Upper lobe of left lung (tissue), 6 donors: Measurements from ENCODE around the gene ADAP1. TPM values are rescaled to one million over a fixed set of nuclear protein-coding genes. Genes with fewer than 3 reads are reported as not detected.

Experiments
- ATAC-seq, 2 donors: fragments of 200-7000 bp; cut with Tn5 transposase; one replicate each; pipeline ENCODE4 v1.9.1; 2022; ENCODE audit warnings: mild to moderate bottlenecking in 2 of 2, moderate library complexity in 2 of 2; ENCODE audit not compliant: low FRiP score in 2 of 2
- DNase-seq, 2 donors: peaks; one replicate each; pipeline ENCODE4 v3.0.0-alpha.2; 2019 to 2020
- H3K27ac ChIP-seq, 4 donors: fragments of 200-600 bp; sonication (generic); one replicate each; pipeline ENCODE4 v1.5.1; 2016 to 2019
- H3K27me3 ChIP-seq, 4 donors: fragments of 200-600 bp; sonication (generic); one replicate each; pipeline ENCODE4 v1.5.1; 2017 to 2019
- H3K36me3 ChIP-seq, 4 donors: fragments of 200-600 bp; sonication (generic); one replicate each; pipeline ENCODE4 v1.5.1; 2016 to 2019
- H3K4me1 ChIP-seq, 4 donors: fragments of 200-600 bp; sonication (generic); one replicate each; pipeline ENCODE4 v1.5.1; 2018 to 2019
- H3K4me3 ChIP-seq, 4 donors: fragments of 200-600 bp; sonication (generic); one replicate each; pipeline ENCODE4 v1.5.1; 2017 to 2019; ENCODE audit warnings: mild to moderate bottlenecking in 2 of 4, moderate library complexity in 1 of 4
- H3K9me3 ChIP-seq, 4 donors: fragments of 200-600 bp; sonication (generic); one replicate each; pipeline ENCODE4 v1.5.1; 2018 to 2019
- EP300 ChIP-seq, 4 donors: sonication (generic); formaldehyde crosslinking; IDR thresholded peaks; one replicate each; pipeline ENCODE4 v1.5.1; 2017; ENCODE audit warnings: antibody characterized with exemption in 4 of 4, control low read depth in 2 of 4
- POLR2A ChIP-seq, 4 donors: fragments of 450-650 bp; IDR thresholded peaks; one replicate each; pipeline ENCODE4 v1.5.1; 2016 to 2017; ENCODE audit warnings: antibody characterized with exemption in 4 of 4, mild to moderate bottlenecking in 2 of 4
- POLR2AphosphoS5 ChIP-seq, 2 donors: sonication (generic); formaldehyde crosslinking; IDR thresholded peaks; one replicate each; pipeline ENCODE4 v1.5.1; 2017; ENCODE audit warnings: antibody characterized with exemption in 2 of 2
- WGBS, 2 donors: methylation state at CpG; one replicate each; pipeline ENCODE4 v1.1.5; 2017 to 2018; 5-methylcytosine and 5-hydroxymethylcytosine counted together
- total RNA-seq, 6 donors: library from RNA; depleted of rRNA in 4 of 6; stranded (reverse); fragments of >200 nt in 4 of 6; gene quantifications; one replicate each; pipeline versions ENCODE4 v1.1.0 to v1.2.1, GENCODE V29; 2016 to 2021
- TF ChIP-seq, protein P1 (sequence below), 6 experiments: fragments of 450-650 bp in 4 of 6; fragments of 200-600 bp in 2 of 6; sonication (generic) in 2 of 6; IDR thresholded peaks; one replicate each; pipeline ENCODE4 v1.5.1; 2016 to 2019; ENCODE audit warnings: antibody characterized with exemption in 6 of 6
- donor health status: DM: no; HTN: no; CAD: no; lungs with moderate emphysema.
- donor health status: DM: no; HTN: yes; CAD: no; lungs with severe emphysema.

ADAP1 gene
- total RNA-seq, 6 donors from 2014 or later, result 31.0 to 109 (median 37.5) TPM

DNA sequence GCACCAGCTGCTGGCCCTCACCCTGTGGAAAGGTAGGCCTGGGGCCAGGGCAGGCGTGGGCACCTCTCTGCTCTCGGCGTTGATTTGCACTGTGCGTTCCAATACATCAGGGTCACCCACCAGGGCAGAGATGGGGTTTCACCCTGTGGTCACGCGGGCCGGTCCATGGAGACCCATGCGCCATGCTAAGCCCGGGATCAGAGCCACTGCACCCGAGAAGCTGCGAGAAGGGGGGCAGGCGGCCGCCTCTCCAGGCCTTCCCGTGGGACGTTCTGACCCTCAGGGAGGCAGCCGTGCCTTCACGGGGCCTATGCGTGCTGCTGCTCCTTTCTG lies 67.0 kb downstream of the ADAP1 start:
- H3K36me3 ChIP-seq, result peaks cover 32 to 60% (median 53%) of the 10 kb centered on the region in 4 donors
- WGBS, 2 donors, result 87 to 98% methylated on average over 3 to 13 of the region's 18 CpGs

DNA sequence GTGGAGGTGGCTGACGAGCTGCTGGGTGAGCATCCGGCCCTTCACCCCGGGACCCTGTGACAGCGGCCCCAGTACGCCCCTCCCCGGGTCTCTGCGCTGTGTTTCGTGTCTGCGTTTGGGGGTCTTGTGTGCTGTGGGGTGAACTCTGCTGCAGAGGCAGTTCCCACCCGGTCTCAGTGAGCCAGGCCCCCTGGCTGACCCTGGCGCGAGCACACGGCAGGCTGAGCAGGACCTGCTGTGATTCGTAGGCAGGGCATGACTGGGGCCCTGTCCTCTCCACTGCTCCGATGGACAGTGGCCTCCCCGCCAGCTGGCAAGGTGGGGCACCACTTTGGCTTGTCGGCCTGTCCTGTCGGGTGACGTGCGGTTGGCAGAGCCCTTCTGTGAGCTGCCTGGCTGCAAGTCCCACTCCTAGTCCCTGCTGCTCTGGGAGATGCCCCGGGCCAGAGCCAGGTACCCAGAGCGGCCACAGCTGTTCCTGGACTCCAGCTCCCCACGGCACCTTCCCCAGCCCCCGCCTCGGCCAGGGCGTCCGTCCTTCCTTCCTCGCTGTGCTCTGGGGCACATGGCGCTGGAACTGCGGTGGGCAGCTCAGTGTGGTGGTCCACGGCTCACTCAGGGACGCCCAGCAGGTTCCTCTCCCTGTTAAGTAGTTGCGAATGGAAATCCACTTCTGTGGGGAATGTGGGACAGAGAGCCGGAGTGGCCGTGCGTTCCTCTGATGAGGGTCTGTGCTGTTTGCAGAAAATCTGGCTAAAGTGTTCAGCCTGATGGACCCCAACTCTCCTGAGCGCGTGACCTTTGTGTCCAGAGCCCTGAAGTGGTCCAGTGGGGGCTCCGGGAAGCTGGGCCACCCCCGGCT lies 67.6 kb downstream of the ADAP1 start:
- Histone ChIP-seq H3K9me3 (no peaks in the 10 kb centered on the region), H3K27ac (no peak overlapping the region), H3K4me1 (peaks cover 0 to 19% (median 5%) of the 10 kb centered on the region in 4 donors), H3K36me3 (peaks cover 26 to 54% (median 47%) of the 10 kb centered on the region in 4 donors), H3K27me3 (no peaks in the 10 kb centered on the region), H3K4me3 (no peak overlapping the region)
- TF ChIP-seq EP300 (IDR thresholded peaks at IDR 0.05), result no peak
- no peak for TF ChIP-seq POLR2A (IDR thresholded peaks at IDR 0.05)
- TF ChIP-seq, protein P1, sequence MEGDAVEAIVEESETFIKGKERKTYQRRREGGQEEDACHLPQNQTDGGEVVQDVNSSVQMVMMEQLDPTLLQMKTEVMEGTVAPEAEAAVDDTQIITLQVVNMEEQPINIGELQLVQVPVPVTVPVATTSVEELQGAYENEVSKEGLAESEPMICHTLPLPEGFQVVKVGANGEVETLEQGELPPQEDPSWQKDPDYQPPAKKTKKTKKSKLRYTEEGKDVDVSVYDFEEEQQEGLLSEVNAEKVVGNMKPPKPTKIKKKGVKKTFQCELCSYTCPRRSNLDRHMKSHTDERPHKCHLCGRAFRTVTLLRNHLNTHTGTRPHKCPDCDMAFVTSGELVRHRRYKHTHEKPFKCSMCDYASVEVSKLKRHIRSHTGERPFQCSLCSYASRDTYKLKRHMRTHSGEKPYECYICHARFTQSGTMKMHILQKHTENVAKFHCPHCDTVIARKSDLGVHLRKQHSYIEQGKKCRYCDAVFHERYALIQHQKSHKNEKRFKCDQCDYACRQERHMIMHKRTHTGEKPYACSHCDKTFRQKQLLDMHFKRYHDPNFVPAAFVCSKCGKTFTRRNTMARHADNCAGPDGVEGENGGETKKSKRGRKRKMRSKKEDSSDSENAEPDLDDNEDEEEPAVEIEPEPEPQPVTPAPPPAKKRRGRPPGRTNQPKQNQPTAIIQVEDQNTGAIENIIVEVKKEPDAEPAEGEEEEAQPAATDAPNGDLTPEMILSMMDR (IDR thresholded peaks at IDR 0.05), result no peak
- TF ChIP-seq POLR2AphosphoS5 (IDR thresholded peaks at IDR 0.05), result no peak
- DNase-seq (peak in 1 of 2 donors; percentile 66), ATAC-seq (no peak)
- 94 to 96% methylated on average over 35 to 40 of the region's 40 CpGs for WGBS, 2 donors

More for the DNA sequence above, 67.0 kb downstream of the ADAP1 start:
- Histone ChIP-seq H3K4me1 (peaks cover 0 to 17% (median 5%) of the 10 kb centered on the region in 4 donors), H3K27ac (no peak overlapping the region), H3K27me3 (no peaks in the 10 kb centered on the region), H3K9me3 (no peaks in the 10 kb centered on the region), H3K4me3 (no peak overlapping the region)
- no peak for TF ChIP-seq POLR2A (IDR thresholded peaks at IDR 0.05)
- TF ChIP-seq POLR2AphosphoS5 (IDR thresholded peaks at IDR 0.05), result no peak
- TF ChIP-seq EP300 (IDR thresholded peaks at IDR 0.05), result no peak
- TF ChIP-seq, protein P1 (IDR thresholded peaks at IDR 0.05), result no peak
- ATAC-seq, result peak in 1 of 2 donors; percentile 8
- DNase-seq, result peak in 1 of 2 donors; percentile 78

DNA sequence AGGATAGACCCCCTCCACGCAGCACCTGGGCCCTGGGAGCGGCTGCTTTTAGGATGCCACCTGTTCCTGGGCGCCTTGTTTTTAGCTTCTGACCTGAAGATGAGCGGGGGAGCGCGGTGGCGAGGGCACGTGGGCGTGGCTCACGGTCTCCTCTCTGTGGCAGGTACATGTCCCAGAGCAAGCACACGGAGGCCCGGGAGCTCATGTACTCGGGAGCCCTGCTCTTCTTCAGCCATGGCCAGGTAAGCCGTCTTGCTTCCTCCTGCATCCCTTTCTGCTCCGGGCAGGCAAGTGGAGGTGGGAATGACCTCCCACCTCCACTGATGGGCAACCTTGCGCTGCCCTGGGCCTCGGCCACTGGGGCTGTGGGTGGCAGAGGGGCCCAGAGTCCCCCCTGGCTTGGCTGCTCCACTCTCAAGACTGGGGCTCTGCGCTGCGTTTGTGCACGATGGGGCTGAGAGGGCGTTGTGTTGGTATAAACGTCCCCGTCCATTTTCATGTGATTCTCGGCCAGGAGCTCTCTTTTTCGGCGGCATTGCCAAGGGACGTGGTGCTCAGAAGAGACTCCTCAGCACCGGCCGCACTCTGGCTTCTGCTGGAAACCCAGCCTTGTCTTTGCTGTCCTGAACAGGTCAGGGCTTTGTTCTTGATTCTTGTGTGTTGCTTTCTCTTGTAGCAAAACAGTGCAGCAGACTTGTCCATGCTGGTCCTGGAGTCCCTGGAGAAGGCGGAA lies 68.4 kb downstream of the ADAP1 start:
- no peaks in the 10 kb centered on the region for H3K27me3 ChIP-seq
- no peak for ATAC-seq
- peak in 1 of 2 donors; percentile 73 for DNase-seq
- peaks cover 0 to 19% (median 5%) of the 10 kb centered on the region in 4 donors for H3K4me1 ChIP-seq
- peaks cover 18 to 46% (median 39%) of the 10 kb centered on the region in 4 donors for H3K36me3 ChIP-seq
- no peak overlapping the region for H3K4me3 ChIP-seq
- no peak overlapping the region for H3K27ac ChIP-seq
- 91 to 93% methylated on average over 24 to 30 of the region's 30 CpGs for WGBS, 2 donors
- TF ChIP-seq POLR2AphosphoS5 (IDR thresholded peaks at IDR 0.05) (no peak), EP300 (IDR thresholded peaks at IDR 0.05) (no peak), POLR2A (IDR thresholded peaks at IDR 0.05) (no peak)
- TF ChIP-seq, protein P1 (IDR thresholded peaks at IDR 0.05), result no peak
- H3K9me3 ChIP-seq, result no peaks in the 10 kb centered on the region

DNA sequence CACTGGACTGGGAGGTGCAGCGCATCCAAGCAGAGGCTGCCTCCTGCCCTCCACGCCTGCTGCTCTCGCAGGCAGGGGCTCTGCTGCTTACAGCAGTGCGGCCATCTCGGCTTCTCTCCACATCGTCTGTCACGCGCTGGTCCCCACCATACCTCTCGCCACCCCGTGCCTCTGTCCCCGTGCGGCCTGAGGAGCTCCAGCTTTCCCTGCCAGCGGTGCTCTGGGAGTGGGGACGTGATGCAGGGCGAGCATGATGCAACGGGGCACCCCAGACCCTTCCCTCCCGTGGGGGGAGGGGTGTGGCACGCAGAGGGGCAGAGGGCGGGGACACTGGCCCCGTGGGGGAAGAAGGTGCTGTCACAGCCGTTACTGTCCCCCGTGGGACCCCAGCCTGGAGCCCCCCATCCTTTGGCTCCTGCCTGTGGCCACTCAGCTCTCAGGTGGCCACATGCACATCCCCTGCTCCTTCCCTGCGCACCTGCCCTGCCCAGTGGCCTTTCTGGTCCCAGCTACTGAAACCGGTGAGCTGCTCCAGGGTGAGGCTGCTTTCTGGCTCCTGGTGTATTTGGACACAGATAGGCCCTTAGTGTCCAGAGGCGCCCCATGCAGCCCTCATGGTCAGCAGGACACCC lies 69.1 kb downstream of the ADAP1 start:
- no peaks in the 10 kb centered on the region for H3K9me3 ChIP-seq
- H3K36me3 ChIP-seq, result peaks cover 13 to 39% (median 33%) of the 10 kb centered on the region in 4 donors
- 88 to 90% methylated on average over 23 to 25 of the region's 25 CpGs for WGBS, 2 donors
- ATAC-seq, result no peak
- H3K4me3 ChIP-seq, result no peak overlapping the region
- peaks cover 0 to 19% (median 6%) of the 10 kb centered on the region in 4 donors for H3K4me1 ChIP-seq
- TF ChIP-seq POLR2A (IDR thresholded peaks at IDR 0.05) (no peak), POLR2AphosphoS5 (IDR thresholded peaks at IDR 0.05) (no peak), EP300 (IDR thresholded peaks at IDR 0.05) (no peak)
- TF ChIP-seq, protein P1 (IDR thresholded peaks at IDR 0.05), result no peak
- DNase-seq, result peak in 1 of 2 donors; percentile 64
- no peaks in the 10 kb centered on the region for H3K27me3 ChIP-seq
- H3K27ac ChIP-seq, result no peak overlapping the region
